Gastrocnemius medialis (tissue), 4 donors: Measurements from ENCODE around the gene EOLA1.
"Not testable (repeated sequence)": the region's sequence is repeated elsewhere in the genome, so short reads cannot be mapped to it uniquely, and the experiment has no call there.

ENCODE experiments used
- CTCF ChIP-seq, 5 experiments: fragments of 450-650 bp in 3 of 5; fragments of 200-600 bp in 2 of 5; sonication (generic) in 2 of 5; IDR thresholded peaks in 4 of 5; conservative IDR thresholded peaks in 1 of 5; 1 replicate in 4 of 5; 2 replicates in 1 of 5; pipeline ENCODE4 v1.5.1; 2016 to 2019; ENCODE audit warnings: antibody characterized with exemption in 5 of 5, mild to moderate bottlenecking in 3 of 5, moderate library complexity in 3 of 5
- POLR2A ChIP-seq, 2 donors: fragments of 450-650 bp; IDR thresholded peaks; one replicate each; pipeline ENCODE4 v1.6.1; 2017; ENCODE audit warnings: antibody characterized with exemption in 2 of 2, mild to moderate bottlenecking in 2 of 2, moderate library complexity in 2 of 2

GRCh38 chrX:149533999-149534398 lies 6.8 kb upstream of the EOLA1 start:
- not testable (repeated sequence) for TF ChIP-seq CTCF (IDR thresholded peaks at IDR 0.05 in 4 of 5, conservative IDR thresholded peaks at IDR 0.05 in 1 of 5); POLR2A (IDR thresholded peaks at IDR 0.05)
